HG02642 (cell line): ENCODE data around the gene SEPTIN3.

ENCODE experiments used
- ATAC-seq: cut with Tn5 transposase; IDR thresholded peaks from one replicate; pipeline ENCODE4 v1.9.1; 2021; ENCODE audit warnings: mild to moderate bottlenecking; ENCODE audit not compliant: unreplicated experiment, poor library complexity

SEPTIN3 gene, protein sequence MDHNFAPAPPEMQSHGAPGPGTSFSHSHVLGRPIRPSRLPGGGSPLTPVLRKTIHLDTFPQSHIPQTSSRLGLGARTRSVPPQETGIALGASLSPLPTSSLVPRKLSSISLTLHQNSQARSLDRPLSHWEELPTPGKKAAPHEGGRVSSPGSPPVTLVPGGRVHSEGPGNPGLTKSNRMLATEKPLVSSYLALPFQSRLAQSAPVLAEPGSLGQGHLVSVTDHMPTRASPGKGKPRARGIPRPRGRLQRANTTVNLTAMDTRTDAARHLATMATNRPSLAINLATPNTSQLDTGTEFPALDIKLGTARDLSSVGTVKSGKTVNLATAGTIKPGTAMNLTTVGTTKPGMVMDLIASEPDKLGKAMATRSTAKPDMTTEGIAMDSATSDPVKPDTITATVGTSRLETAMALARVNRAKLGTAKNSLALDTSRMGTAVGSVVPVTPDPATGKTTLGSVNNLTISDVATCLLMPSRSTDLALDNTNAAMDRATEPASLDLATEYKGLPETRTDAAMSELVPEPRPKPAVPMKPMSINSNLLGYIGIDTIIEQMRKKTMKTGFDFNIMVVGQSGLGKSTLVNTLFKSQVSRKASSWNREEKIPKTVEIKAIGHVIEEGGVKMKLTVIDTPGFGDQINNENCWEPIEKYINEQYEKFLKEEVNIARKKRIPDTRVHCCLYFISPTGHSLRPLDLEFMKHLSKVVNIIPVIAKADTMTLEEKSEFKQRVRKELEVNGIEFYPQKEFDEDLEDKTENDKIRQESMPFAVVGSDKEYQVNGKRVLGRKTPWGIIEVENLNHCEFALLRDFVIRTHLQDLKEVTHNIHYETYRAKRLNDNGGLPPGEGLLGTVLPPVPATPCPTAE

GRCh38 chr22:41969110-41969646 lies at the start of gene SEPTIN3:
Gene SEPTIN3, plus strand, starts transcription at chr22:41969443. Its CDS starts 2,050 bp downstream, at chr22:41971493.
- ATAC-seq: no peak

DNA sequence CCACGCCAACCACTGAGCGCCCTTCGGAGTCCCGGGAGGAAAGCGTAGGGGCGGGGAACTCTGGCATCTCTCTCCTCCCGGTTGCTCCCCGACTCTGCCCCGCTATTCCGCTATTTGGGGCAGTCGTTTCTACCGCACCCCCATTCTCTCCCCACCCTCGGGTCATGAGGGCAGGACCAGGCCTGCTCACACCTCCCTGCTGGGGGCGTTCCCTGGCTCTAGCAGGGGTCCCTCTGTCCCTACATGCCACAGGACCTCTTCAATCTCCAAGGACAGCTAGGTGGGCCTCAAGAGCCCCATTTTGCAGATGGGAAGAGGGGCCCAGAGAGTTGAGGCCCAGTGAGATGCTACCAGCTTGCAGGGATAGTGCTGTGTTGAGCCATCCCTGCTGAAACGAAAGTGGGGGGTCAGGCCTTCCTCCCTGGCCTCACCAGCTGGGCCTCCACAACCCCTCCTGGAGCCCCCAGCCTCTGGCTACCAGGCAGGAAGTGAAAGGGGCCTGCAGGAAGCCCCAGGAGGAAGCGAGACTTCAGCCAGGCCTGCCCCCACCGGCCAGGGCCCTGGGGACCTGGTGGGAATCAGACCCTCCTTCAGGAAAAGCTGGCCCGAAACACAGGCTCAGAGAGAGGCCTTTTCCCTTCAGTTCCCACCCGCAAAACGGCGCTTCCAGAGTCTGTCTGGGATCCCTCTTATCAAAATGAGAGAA lies 48.8 kb upstream of the SEPTIN3 start:
- peak; percentile 15 for ATAC-seq

GRCh38 chr22:41922328-41922727 lies 46.9 kb upstream of the SEPTIN3 start:
- no peak for ATAC-seq

DNA sequence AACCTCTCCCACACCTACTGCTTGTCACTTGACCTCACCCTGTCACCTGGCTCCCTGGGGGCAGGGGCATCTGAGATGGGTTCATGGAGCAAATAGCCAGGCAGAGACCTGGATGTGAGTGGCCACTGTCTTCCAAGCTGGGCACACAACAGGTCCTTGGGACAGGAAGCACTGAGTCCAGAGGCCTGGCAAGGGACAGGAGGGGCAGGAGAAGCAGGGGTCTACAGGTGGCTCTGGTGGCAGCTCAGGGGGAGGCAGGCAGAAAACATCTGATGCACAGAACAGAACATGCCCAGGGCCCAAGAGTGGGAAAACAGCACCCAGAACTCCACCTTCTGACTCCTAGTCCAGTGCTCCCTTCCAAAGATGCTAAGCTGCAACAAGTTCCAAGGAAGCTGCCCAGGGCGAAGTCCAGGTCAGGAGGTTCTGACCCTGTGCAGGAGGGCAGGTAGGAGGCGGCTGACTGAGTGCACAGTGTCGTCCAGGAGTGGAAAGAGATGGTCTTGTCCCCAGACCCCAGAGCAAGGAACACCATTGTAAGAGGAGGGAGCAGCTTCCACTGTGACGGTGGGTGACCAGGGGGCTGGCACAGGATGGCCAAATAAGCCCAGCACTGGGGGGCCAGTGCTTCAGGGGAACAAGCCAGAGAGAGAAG lies 46.2 kb upstream of the SEPTIN3 start:
- no peak for ATAC-seq

GRCh38 chr22:41923595-41924276 lies 45.5 kb upstream of the SEPTIN3 start:
- no peak for ATAC-seq

GRCh38 chr22:41925783-41926460 lies 43.3 kb upstream of the SEPTIN3 start:
- peak; percentile 36 for ATAC-seq

DNA sequence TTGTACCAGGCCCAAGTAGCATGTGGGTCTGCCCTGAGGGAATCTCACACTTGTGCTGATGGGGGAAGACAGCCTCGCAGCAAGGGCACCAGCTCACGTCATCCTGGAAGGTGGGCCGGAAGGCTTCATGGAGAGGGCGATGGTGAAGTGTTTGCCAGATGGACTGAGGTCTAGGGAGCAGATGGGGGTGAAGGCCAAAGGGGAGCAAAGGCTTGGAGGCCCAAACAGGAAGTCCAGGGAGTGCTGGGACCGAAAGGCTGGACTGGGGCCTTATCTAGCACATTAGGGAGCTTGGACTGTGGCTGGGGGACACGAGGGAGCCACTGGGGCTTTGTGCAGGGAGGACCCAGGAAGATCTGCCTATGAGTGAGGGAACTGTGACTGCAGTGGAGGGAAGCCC lies 41.4 kb upstream of the SEPTIN3 start:
- ATAC-seq: no peak

- ATAC-seq: no peak
Observed at GRCh38 chr22:41928593-41929417, 40.4 kb upstream of the SEPTIN3 start.

DNA sequence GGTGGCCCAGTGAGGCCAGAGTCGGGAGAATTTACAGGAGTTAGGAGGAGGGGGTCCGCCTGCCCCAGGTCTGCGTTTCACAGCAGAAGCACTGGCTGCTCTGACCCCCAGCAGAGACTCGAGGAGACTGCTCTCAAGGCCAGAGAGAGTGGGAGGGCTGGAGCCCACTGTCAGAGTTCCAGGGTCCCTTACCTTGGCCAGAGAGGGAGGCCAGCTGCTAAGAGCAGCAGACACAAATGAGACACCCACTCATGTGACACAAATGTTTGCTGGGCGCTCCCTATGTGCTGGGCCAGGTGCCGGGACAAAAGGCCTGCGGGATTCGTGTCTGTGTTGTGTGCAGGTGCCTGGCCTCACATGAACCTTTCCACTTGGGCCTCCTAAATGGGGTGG lies 39.8 kb upstream of the SEPTIN3 start:
- ATAC-seq: no peak

- ATAC-seq: no peak
Observed at GRCh38 chr22:41931701-41932269, 37.5 kb upstream of the SEPTIN3 start.

GRCh38 chr22:41932353-41932752 lies 36.9 kb upstream of the SEPTIN3 start:
- ATAC-seq: no peak

DNA sequence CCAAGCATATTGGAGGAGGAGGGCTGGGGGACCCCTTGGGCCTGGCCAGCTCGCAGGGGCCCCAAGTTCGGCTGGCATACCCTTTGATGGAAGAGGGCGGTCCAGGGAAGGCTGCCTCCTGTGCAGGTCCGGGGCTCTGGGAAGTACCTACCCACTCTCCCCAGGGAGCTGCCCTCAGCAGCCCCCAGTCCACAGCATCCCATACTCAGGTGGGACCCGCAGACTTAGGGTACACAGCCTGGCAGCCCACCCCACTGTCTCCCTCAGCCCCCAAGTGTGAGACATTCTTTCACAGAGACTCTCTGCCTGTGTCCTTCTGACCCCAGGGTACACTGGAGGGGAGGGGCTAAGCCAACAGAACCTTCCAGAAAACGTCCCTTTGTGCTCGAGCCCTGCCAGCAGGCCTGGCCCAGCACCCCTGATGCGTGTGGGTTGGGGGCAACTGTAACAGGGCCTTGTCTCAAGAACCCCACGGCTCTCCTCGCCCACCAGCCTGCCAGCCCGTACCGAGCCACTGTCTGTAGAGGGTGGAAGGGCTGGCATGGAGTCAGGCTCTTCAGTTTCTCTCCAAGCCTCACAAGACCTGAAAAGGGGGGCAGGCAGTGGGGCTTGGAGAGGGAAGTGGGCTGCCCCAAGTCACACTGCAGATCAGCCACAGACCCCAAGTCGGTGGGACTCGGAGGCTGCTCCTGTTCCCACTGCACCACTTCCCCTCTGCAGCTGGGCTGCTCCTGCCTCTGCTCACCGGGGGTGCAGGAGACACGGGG lies 35.6 kb upstream of the SEPTIN3 start:
- no peak for ATAC-seq

- no peak for ATAC-seq
Observed at GRCh38 chr22:41934284-41935014, 34.8 kb upstream of the SEPTIN3 start.

GRCh38 chr22:41935015-41935351 lies 34.3 kb upstream of the SEPTIN3 start:
- ATAC-seq: no peak

- no peak for ATAC-seq
Observed at GRCh38 chr22:41935509-41935908, 33.7 kb upstream of the SEPTIN3 start.

GRCh38 chr22:41936894-41937169 lies 32.4 kb upstream of the SEPTIN3 start:
- no peak for ATAC-seq
